HG03139 (cell line): Measurements from ENCODE around the gene RHCG.

Source experiments
- ATAC-seq: cut with Tn5 transposase; IDR thresholded peaks from one replicate; pipeline ENCODE4 v1.9.1; 2021; ENCODE audit not compliant: unreplicated experiment

The RHCG gene

GRCh38 chr15:89496155-89497098 is at the start of gene RHCG:
Gene RHCG, minus strand, starts transcription at chr15:89496583. Its CDS starts 39 bp downstream, at chr15:89496544.
- ATAC-seq, result no peak

GRCh38 chr15:89543389-89543788 is 47.0 kb upstream of the RHCG start:
- no peak for ATAC-seq

DNA sequence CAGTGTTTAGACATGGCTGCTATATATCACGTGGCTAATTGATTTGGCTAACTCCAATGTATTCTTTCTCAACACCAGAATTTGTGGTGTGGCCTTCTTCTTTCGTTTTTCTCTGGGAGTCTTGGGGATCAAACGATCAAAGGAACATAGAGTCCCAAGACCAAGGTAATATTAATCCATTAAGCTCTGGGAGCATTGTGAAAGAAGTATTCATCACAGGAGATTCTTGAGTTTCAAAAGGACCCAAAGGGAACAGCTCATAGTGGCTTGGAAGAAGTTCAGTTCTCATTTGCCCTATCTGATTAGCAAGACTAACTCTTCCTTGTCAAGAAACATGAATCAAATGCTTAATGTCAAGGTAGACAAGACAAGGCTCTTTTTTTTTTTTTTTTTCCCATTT is 46.0 kb upstream of the RHCG start:
- ATAC-seq, result no peak

DNA sequence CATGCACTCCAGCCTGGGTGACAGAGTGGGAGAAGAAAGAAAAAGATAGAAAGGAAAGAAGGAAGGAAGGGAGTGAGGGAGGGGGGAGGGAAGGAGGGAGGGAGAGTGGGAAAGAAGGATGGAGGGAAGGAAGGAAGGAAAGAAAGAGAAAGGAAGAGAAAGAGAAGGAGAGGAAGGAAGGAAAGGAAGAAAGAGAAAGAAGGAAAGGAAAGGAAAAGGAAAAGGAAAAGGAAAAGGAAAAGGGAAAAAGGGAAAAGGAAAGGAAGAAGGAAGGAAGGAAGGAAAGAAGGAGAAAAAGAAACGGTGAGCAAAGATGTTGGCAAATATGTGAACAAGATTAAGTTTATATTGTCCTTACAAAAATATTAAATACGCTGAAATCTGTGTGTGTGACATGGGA is 42.6 kb upstream of the RHCG start:
- ATAC-seq, result no peak

- ATAC-seq, result no peak
These were observed 37.6 kb upstream of the RHCG start for GRCh38 chr15:89533861-89534544.

DNA sequence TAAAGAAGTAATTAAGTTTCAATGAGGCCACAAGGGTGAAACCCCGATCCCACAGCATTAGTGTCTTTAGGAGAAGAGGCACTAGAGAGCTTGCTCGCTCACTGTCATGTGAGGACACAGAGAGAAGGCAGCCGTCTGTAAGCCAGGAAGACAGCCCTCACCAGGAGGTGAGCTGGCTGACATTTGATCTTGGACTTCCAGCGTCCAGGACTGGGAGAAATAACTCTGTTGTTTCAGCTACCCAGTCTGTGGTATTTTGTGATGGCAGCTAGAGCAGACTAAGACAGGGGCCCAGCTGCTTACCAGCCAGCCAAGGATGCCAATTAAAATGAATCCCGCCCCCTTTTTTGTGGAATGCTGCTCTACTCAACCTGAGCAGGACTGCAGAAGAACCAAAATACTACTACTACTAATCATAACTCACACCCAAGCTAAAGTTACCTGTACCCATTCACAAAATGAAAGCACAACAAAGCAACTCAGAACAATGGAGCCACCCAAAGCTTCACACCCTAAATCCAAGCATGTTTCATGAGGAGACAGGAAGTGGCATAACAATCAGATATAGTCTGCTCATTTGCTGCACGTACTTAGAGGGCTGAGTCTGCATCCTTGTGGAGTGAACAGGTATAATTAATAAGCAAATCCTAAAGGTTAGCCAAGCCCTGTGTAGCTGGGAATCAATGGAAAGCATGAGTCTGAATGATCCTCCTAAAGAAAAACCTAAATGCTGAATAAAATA is 35.6 kb upstream of the RHCG start:
- ATAC-seq, result no peak

- no peak for ATAC-seq
These were observed 34.6 kb upstream of the RHCG start for GRCh38 chr15:89530976-89531375.

DNA sequence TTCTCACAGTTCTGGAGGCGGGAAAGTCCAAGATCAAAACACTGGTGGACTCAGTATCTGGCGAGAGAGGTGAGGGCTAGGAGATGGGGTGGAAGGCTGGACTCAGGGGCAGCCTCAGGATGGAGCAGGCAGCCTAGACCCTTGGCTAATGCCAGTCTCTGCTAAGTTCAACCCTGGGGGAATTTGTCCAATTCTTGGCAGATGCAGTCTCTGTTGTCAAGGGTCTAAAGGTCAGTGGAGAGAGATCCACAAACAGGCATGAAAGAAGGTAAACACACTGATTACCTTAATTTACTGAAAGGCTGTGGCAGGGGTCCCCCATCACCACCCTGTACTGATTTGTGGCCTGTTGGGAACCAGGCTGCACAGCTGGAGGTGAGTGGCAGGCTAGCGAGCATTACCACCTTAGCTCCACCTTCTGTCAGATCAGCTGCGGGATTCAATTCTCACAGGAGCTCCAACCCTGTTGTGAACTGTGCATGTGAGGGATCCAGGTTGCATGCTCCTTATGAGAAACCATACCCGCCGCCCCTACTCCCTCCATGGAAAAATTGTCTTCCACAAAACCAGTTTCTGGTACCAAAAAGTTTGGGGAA is 32.5 kb upstream of the RHCG start:
- ATAC-seq, result no peak

GRCh38 chr15:89526601-89527441 is 30.4 kb upstream of the RHCG start:
- no peak for ATAC-seq

GRCh38 chr15:89526181-89526580 is 29.8 kb upstream of the RHCG start:
- no peak for ATAC-seq

DNA sequence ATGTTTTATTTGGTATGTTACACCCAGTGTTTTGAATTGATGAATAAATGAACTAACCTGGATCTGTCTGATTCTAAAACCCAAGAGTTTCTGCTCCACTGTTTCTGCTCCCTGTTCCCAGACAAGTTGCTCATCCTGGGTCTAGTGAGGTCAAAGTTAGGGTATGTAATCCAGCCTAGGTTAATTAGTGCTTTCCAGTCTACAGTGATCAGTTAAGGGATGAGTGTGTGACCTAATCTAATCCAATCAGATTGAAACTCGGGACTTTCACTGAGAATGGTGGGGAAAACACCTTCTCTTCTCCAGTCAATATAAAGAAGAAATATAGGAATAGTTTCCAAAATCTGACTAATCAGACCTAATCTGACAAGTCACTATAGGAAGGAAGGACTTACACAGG is 27.8 kb upstream of the RHCG start:
- ATAC-seq, result no peak

DNA sequence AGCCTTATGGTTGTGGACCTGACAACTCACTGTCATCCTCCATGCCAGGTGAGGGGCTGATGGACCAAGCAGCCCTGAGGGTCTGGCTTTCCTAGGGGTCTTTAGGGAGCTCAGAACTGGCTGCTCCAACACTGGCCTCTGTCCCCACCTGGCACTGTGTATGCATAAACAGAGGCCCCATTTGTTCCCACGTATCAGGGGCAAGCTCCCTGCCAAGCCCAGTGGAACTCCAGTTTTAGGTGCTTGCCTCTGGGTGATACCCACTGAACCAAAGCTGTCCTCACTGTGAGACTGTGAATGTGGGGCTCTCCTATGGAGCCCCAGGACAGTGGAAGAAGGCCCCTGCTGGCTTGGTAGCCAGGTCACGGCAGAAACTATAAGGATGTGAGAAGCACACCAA is 26.7 kb upstream of the RHCG start:
- ATAC-seq, result no peak

DNA sequence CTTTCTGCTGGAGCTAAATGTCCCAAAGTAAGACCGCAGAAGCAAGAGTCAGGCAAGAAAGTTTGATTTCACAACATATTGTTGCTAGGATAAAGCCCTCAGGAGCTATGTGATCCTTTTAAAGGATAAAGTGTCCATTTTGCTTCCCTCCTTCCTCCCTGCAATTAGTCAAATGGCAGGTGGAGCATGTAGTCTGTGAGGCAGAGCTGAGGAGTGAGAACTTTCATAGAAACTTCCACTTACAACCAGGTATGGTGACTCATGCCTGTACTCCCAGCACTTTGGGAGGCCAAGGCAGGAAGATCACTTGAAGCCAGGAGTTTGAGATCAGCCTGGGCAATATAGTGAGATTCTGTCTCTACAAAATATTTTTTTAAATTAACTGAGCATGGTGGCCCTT is 25.2 kb upstream of the RHCG start:
- no peak for ATAC-seq

- no peak for ATAC-seq
These were observed 19.1 kb upstream of the RHCG start for GRCh38 chr15:89515477-89515876.

GRCh38 chr15:89514596-89515406 is 18.4 kb upstream of the RHCG start:
- ATAC-seq, result no peak

DNA sequence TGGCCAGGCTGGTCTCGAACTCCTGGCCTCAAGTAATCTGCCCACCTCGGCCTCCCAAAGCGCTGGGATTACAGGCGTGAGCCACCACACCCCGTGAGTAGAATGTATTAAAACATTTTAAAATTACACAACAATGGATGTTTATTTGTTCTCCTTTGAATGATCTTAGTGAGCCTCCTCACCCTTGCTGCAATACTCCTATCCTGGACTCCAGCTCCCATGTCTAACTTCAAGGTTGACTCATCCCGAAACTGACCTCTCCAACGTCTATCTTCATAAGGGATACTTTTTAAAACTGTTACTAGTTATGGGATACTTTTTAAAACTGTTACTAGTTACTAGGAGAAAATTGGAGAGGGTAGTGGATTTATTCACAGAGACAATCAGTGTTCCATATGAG is 17.8 kb upstream of the RHCG start:
- no peak for ATAC-seq

GRCh38 chr15:89513284-89513683 is 16.9 kb upstream of the RHCG start:
- ATAC-seq, result no peak

DNA sequence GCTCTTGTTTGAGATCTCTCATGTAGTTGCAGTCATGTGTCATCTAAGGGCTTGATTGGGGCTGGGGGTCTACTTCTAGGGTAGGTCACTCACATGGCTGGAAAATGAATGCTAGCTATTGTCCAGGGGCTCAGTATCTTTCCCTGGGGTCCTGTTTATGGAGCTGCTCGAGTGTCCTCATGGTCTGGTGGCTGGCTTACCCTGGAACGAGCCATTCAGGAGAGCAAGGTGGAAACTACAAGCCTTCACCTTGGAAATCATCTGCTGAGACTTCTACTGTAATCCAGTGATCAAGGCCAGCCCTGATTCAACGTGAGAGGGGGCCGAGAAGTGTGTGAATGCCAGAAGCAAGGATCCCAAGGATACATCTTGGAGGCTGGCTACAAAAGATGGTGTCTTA is 16.2 kb upstream of the RHCG start:
- ATAC-seq, result no peak

DNA sequence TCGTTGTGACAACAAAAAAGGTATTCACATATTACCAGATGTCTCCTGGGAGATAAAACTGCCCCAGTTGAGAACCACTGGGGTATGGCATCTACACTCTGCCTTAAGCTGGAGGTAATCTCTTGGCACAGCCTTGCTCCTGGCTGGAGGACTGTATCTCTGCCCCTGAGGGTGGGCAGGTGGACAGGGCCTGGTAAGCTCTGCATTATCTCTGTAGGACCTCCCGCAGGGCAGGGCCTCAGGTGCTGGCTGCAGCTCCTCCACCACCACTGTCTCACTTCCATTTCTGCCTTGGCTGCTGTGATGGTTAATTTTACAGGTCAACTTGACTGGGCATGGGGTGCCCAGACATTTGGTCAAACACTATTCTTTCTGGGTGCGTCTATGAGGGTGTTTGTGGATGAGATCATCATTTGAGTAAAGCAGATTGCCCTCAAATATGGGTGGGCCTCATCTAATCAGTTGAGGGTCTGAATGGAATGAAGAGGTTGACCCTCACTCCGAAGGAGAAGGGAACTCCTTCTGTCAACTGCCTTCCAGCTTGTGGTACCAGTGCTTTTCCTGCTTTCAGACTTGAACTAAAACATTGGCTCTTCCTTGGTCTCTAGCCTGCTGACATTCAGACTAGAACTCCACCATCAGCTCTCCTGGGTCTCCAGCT is 9.8 kb upstream of the RHCG start:
- no peak for ATAC-seq
